ENCODE data around the gene MORC4. TPM values are rescaled to one million over a fixed set of nuclear protein-coding genes. Genes with fewer than 3 reads are reported as not detected.

MORC4 gene
- total RNA-seq, 2 experiments from 2014 or later = 6.8 to 11.5 TPM

DNA sequence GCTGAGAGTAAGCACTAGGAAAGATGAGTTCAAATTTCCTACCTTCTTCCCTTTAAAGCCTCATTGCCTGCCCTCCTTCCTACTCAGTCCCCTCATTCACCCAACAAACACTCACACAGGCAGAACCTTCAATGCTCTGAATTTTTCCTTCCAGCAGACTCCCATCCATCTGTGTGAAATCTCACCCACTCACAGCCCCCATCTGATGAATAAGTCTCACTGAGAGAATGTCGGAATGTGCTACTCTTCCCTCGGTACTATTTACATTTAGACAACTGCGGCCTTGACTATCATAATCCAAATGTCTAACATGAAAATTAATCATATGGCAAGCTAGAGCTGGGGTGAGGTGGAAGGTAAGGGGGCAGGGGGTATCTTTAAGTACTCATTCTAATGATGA, 60.4 kb downstream of the MORC4 start:
- BruUV-seq (replicated peaks) = no TSS peak
- Histone ChIP-seq H3K4me3 (ENCODE audit: low read depth, low read length, poor library complexity, severe bottlenecking) (no peak overlapping the region), H3K9me2 (ENCODE audit: insufficient read depth, low read length) (no peaks in the 10 kb centered on the region), H3K36me3 (ENCODE audit: insufficient read depth, low read length) (no peaks in the 10 kb centered on the region; the same call in 1 of the 2 replicates), H2AFZ (ENCODE audit: low read length) (no peak overlapping the region), H3K79me2 (ENCODE audit: insufficient read depth, low read depth, low read length) (no peaks in the 10 kb centered on the region), H3K27ac (ENCODE audit: low read depth, low read length, poor library complexity, severe bottlenecking) (no peak overlapping the region), H4K20me1 (ENCODE audit: insufficient read depth, low read length) (no peaks in the 10 kb centered on the region), H3K9me3 (ENCODE audit: low read length) (no peaks in the 10 kb centered on the region), H3K4me1 (ENCODE audit: insufficient read depth, low read length, poor library complexity, severe bottlenecking) (no peaks in the 10 kb centered on the region), H3K4me2 (ENCODE audit: low read length) (no peak overlapping the region)
- POLR2A ChIA-PET = no interaction called here
- TF ChIP-seq, protein P1, sequence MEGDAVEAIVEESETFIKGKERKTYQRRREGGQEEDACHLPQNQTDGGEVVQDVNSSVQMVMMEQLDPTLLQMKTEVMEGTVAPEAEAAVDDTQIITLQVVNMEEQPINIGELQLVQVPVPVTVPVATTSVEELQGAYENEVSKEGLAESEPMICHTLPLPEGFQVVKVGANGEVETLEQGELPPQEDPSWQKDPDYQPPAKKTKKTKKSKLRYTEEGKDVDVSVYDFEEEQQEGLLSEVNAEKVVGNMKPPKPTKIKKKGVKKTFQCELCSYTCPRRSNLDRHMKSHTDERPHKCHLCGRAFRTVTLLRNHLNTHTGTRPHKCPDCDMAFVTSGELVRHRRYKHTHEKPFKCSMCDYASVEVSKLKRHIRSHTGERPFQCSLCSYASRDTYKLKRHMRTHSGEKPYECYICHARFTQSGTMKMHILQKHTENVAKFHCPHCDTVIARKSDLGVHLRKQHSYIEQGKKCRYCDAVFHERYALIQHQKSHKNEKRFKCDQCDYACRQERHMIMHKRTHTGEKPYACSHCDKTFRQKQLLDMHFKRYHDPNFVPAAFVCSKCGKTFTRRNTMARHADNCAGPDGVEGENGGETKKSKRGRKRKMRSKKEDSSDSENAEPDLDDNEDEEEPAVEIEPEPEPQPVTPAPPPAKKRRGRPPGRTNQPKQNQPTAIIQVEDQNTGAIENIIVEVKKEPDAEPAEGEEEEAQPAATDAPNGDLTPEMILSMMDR (conservative IDR thresholded peaks at IDR 0.05; ENCODE audit: low read length) = no peak
- TF ChIP-seq EZH2phosphoT487 (IDR thresholded peaks at IDR 0.05; ENCODE audit: borderline replicate concordance, low read depth, low read length) = no peak
- no peak for DNase-seq (ENCODE audit: low spot score)
- CTCF ChIA-PET (ENCODE audit: unreplicated experiment) = no interaction called here
- intact Hi-C loops (cut with micrococcal nuclease; ENCODE audit: unreplicated experiment) = no loop called here

DNA sequence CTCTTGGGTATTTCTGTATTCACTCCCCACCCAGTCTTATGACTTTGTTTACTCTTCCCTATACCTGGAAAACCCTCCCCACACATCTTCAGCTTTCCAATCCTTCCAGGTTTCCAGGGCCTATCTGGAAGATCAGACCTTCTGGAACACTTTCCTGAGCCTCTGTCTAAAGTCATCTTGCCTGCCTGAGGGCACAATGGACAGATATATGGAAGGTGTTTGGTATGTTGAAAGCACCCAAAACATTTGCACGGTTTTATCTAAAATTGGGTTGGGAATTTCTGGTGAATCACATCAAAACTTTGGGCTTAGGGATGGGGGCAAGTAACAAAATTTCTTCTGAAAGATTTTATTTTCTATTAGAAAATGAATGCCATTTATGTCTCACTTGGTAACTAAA, 63.8 kb downstream of the MORC4 start:
- H3K27ac ChIP-seq (ENCODE audit: low read depth, low read length, poor library complexity, severe bottlenecking) = no peak overlapping the region
- no peak overlapping the region for H3K4me3 ChIP-seq (ENCODE audit: low read depth, low read length, poor library complexity, severe bottlenecking)
- no peaks in the 10 kb centered on the region for H4K20me1 ChIP-seq (ENCODE audit: insufficient read depth, low read length)
- POLR2A ChIA-PET = no interaction called here
- CTCF ChIA-PET (ENCODE audit: unreplicated experiment) = no interaction called here
- H2AFZ ChIP-seq (ENCODE audit: low read length) = no peak overlapping the region
- H3K9me3 ChIP-seq (ENCODE audit: low read length) = no peaks in the 10 kb centered on the region
- no peak for DNase-seq (ENCODE audit: low spot score)
- H3K79me2 ChIP-seq (ENCODE audit: insufficient read depth, low read depth, low read length) = no peaks in the 10 kb centered on the region
- no peaks in the 10 kb centered on the region for H3K4me1 ChIP-seq (ENCODE audit: insufficient read depth, low read length, poor library complexity, severe bottlenecking)
- intact Hi-C loops (cut with micrococcal nuclease; ENCODE audit: unreplicated experiment) = no loop called here
- TF ChIP-seq, protein P1 (conservative IDR thresholded peaks at IDR 0.05; ENCODE audit: low read length) = no peak
- TF ChIP-seq EZH2phosphoT487 (IDR thresholded peaks at IDR 0.05; ENCODE audit: borderline replicate concordance, low read depth, low read length) = no peak
- BruUV-seq (replicated peaks) = no TSS peak
- H3K36me3 ChIP-seq (ENCODE audit: insufficient read depth, low read length) = no peaks in the 10 kb centered on the region
- H3K4me2 ChIP-seq (ENCODE audit: low read length) = no peak overlapping the region
- H3K9me2 ChIP-seq (ENCODE audit: insufficient read depth, low read length) = no peaks in the 10 kb centered on the region

DNA sequence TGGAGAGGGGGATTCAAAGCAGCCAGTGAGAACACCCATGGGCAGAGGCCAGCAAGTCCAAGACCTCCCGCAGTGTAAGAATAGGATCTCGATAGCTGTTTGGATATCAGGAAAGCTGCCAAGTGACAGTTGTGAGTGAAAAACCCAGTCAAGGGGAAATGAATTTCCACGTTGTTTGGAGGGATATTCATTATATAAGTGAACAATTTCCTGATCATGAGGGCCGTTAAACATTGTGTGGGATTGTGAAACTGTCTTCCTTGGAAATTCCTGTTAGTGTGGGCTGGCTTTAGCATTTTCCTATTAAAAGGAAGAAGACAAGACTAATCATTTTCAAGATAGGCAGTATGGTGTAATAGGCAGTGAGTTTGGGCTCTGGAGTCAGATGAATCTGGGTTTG, 64.8 kb downstream of the MORC4 start:
- no peak for DNase-seq (ENCODE audit: low spot score)
- no TSS peak for BruUV-seq (replicated peaks)
- no peak for TF ChIP-seq EZH2phosphoT487 (IDR thresholded peaks at IDR 0.05; ENCODE audit: borderline replicate concordance, low read depth, low read length)
- TF ChIP-seq, protein P1 (conservative IDR thresholded peaks at IDR 0.05; ENCODE audit: low read length) = no peak
- Histone ChIP-seq H3K36me3 (ENCODE audit: insufficient read depth, low read length) (no peaks in the 10 kb centered on the region), H3K4me1 (ENCODE audit: insufficient read depth, low read length, poor library complexity, severe bottlenecking) (no peaks in the 10 kb centered on the region), H3K9me2 (ENCODE audit: insufficient read depth, low read length) (no peaks in the 10 kb centered on the region), H3K79me2 (ENCODE audit: insufficient read depth, low read depth, low read length) (no peaks in the 10 kb centered on the region), H4K20me1 (ENCODE audit: insufficient read depth, low read length) (no peaks in the 10 kb centered on the region), H3K4me3 (ENCODE audit: low read depth, low read length, poor library complexity, severe bottlenecking) (no peak overlapping the region), H3K9me3 (ENCODE audit: low read length) (no peaks in the 10 kb centered on the region), H3K4me2 (ENCODE audit: low read length) (no peak overlapping the region), H2AFZ (ENCODE audit: low read length) (no peak overlapping the region), H3K27ac (ENCODE audit: low read depth, low read length, poor library complexity, severe bottlenecking) (no peak overlapping the region)
- ChIA-PET POLR2A (no interaction called here), CTCF (ENCODE audit: unreplicated experiment) (no interaction called here)
- intact Hi-C loops (cut with micrococcal nuclease; ENCODE audit: unreplicated experiment) = no loop called here

Data from OCI-LY7 (cell line).